Fibroblast of lung (primary cell): ENCODE data around the gene ADORA1.

Source experiments
- EZH2 ChIP-seq: IDR thresholded peaks from 2 replicates; pipeline ENCODE4 v1.5.1; 2012; ENCODE audit warnings: low read length, control low read depth, mild to moderate bottlenecking; ENCODE audit errors: missing control alignments
- TF ChIP-seq, protein P1 (sequence below), 2 donors: IDR thresholded peaks in 1 of 2; conservative IDR thresholded peaks in 1 of 2; 1 replicate in 1 of 2; 2 replicates in 1 of 2; pipeline ENCODE4 v1.5.1; 2011 to 2012; ENCODE audit warnings: low read length in 2 of 2, control low read depth in 1 of 2, inconsistent platforms in 1 of 2, low read depth in 1 of 2, mild to moderate bottlenecking in 1 of 2

DNA sequence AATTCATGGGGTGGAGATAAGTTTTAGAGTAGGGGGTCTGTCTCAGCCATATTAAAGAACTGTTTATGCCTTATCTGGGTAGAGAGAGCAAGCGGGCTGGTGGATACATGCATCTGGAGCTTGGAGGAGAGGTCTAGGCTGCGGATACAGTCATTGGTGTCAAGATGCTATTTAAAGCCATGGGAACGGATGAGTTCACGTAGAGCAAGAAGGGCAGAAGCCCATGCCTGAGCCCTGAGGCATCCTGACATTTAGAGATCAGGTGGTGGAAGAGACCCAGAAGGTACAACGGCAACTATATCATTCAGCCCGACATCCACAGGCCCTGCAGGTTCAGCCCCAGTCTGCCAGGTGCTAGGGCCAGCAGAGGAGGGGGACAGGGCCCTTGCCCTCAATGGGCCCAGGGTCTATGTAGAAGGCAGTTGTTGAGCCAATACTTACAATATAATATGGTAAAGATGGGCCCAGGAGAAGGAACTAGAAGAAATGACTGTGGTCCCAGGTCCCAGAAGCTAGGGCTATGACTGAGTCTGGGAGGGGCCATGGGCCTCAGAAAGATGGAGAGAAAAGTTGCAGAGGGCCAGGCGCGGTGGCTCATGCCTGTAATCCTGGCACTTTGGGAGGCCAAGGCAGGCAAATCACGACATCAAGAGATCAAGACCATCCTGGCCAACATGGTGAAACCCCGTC lies 74.1 kb downstream of the ADORA1 start:
- TF ChIP-seq, protein P1, sequence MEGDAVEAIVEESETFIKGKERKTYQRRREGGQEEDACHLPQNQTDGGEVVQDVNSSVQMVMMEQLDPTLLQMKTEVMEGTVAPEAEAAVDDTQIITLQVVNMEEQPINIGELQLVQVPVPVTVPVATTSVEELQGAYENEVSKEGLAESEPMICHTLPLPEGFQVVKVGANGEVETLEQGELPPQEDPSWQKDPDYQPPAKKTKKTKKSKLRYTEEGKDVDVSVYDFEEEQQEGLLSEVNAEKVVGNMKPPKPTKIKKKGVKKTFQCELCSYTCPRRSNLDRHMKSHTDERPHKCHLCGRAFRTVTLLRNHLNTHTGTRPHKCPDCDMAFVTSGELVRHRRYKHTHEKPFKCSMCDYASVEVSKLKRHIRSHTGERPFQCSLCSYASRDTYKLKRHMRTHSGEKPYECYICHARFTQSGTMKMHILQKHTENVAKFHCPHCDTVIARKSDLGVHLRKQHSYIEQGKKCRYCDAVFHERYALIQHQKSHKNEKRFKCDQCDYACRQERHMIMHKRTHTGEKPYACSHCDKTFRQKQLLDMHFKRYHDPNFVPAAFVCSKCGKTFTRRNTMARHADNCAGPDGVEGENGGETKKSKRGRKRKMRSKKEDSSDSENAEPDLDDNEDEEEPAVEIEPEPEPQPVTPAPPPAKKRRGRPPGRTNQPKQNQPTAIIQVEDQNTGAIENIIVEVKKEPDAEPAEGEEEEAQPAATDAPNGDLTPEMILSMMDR (conservative IDR thresholded peaks at IDR 0.05 in 1 of 2, IDR thresholded peaks at IDR 0.05 in 1 of 2; ENCODE audit: low read depth in 1 of 2, low read length in 2 of 2): no peak
- TF ChIP-seq EZH2: no peak
